ENCODE data around the gene VARS2.
"Not testable (repeated sequence)": the region's sequence is repeated elsewhere in the genome, so short reads cannot be mapped to it uniquely, and the experiment has no call there.

The VARS2 gene

GRCh38 chr6:30896541-30896940 is 17.5 kb upstream of the VARS2 start:
- Mint-ChIP-seq H3K27me3 (ENCODE audit: low read depth) (no peaks in the 10 kb centered on the region), H3K27ac (no peak overlapping the region), H3K9me3 (no peaks in the 10 kb centered on the region), H3K4me1 (peaks cover 11% of the 10 kb centered on the region), H3K36me3 (ENCODE audit: low read depth) (peaks cover 58% of the 10 kb centered on the region), H3K4me3 (no peak overlapping the region)
- no peak for TF ChIP-seq CTCF (IDR thresholded peaks at IDR 0.05; ENCODE audit: unreplicated experiment in 3 of 3)

- Mint-ChIP-seq H3K27ac (no peak overlapping the region), H3K4me3 (no peak overlapping the region), H3K27me3 (ENCODE audit: low read depth) (no peaks in the 10 kb centered on the region), H3K36me3 (ENCODE audit: low read depth) (peaks cover 49% of the 10 kb centered on the region), H3K4me1 (peaks cover 5% of the 10 kb centered on the region), H3K9me3 (no peaks in the 10 kb centered on the region)
- no peak for TF ChIP-seq CTCF (IDR thresholded peaks at IDR 0.05; ENCODE audit: unreplicated experiment in 3 of 3)
Measured at GRCh38 chr6:30897882-30898281, 16.2 kb upstream of the VARS2 start.

DNA sequence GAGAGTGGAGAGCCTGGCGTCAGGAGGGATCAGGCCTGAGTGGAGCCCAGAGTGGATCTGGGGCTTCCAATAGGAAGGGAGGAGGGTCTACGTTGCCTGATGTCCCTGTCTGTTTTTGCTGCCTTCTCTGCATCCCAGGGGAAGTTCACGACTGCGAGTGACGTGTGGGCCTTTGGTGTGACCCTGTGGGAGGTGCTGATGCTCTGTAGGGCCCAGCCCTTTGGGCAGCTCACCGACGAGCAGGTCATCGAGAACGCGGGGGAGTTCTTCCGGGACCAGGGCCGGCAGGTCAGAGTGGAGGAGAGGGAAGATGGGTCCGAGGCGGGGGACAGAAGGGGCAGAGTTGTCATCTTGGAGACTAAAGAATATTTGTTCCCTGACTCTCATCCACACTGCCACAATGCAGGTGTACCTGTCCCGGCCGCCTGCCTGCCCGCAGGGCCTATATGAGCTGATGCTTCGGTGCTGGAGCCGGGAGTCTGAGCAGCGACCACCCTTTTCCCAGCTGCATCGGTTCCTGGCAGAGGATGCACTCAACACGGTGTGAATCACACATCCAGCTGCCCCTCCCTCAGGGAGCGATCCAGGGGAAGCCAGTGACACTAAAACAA is 15.2 kb upstream of the VARS2 start:
- Mint-ChIP-seq H3K4me3 (no peak overlapping the region), H3K27me3 (ENCODE audit: low read depth) (no peaks in the 10 kb centered on the region), H3K9me3 (no peaks in the 10 kb centered on the region), H3K4me1 (peaks cover 4% of the 10 kb centered on the region), H3K27ac (no peak overlapping the region), H3K36me3 (ENCODE audit: low read depth) (peaks cover 47% of the 10 kb centered on the region)
- no peak for TF ChIP-seq CTCF (IDR thresholded peaks at IDR 0.05; ENCODE audit: unreplicated experiment in 3 of 3)

- H3K27ac Mint-ChIP-seq: no peak overlapping the region
- TF ChIP-seq CTCF (IDR thresholded peaks at IDR 0.05; ENCODE audit: unreplicated experiment in 3 of 3): no peak
- H3K4me1 Mint-ChIP-seq: no peaks in the 10 kb centered on the region
- H3K27me3 Mint-ChIP-seq (ENCODE audit: low read depth): no peaks in the 10 kb centered on the region
- no peaks in the 10 kb centered on the region for H3K9me3 Mint-ChIP-seq
- H3K4me3 Mint-ChIP-seq: no peak overlapping the region
- peaks cover 29% of the 10 kb centered on the region for H3K36me3 Mint-ChIP-seq (ENCODE audit: low read depth)
Measured at GRCh38 chr6:30900863-30901417, 13.1 kb upstream of the VARS2 start.

- H3K36me3 Mint-ChIP-seq (ENCODE audit: low read depth): peaks cover 26% of the 10 kb centered on the region
- no peaks in the 10 kb centered on the region for H3K9me3 Mint-ChIP-seq
- no peak overlapping the region for H3K27ac Mint-ChIP-seq
- H3K4me3 Mint-ChIP-seq: no peak overlapping the region
- H3K4me1 Mint-ChIP-seq: no peaks in the 10 kb centered on the region
- TF ChIP-seq CTCF (IDR thresholded peaks at IDR 0.05; ENCODE audit: unreplicated experiment in 3 of 3): no peak
- H3K27me3 Mint-ChIP-seq (ENCODE audit: low read depth): no peaks in the 10 kb centered on the region
Measured at GRCh38 chr6:30901436-30901835, 12.6 kb upstream of the VARS2 start.

GRCh38 chr6:30902196-30902595 is 11.8 kb upstream of the VARS2 start:
- not testable (repeated sequence) for H3K9me3 Mint-ChIP-seq; H3K4me1 Mint-ChIP-seq; H3K27me3 Mint-ChIP-seq (ENCODE audit: low read depth); H3K4me3 Mint-ChIP-seq; H3K27ac Mint-ChIP-seq
- H3K36me3 Mint-ChIP-seq (ENCODE audit: low read depth): peaks cover 22% of the 10 kb centered on the region

Data from nephron (organoid).